ENCODE data around the gene ZNF780A. TPM values are rescaled to one million over a fixed set of nuclear protein-coding genes. Genes with fewer than 3 reads are reported as not detected.

Gene ZNF780A
- total and polyA plus RNA-seq, 2 of the 13 experiments (the other 11 are each of a cell fraction or from before 2014, with no cell fraction given) = 13.5 to 22.7 TPM

DNA sequence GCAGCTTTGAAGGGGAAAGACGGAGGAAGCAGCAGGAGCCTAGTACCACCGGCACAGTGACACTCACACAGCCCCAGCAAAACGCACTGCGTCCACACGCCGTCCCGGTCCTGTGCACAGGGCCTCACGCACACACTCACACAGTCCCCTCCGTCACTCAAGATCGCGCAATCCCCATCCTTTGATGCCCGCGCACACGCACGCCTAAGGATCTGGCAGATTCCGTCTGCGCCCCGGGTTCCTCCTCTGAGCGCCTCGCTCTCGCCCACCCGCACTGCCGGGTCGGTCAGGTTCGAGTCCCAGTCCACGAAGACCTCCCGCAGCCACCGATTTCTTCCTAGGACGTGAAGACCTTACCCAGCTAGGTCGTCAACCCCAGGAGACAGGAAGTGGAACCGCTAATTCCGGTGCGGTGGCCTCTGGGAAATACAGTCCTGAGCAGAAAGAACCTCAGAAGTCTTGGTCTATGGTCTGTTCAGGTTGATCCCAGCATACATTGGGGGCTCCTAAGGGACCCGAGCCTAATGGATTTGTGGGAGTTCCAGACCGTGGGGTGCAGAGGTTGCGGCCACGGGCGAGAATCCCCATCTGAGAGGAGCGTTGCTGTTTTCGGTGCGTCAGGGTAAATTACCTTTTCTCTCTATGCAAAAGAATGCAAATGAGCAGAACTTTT lies 34.8 kb downstream of the ZNF780A start, which contains the start of gene ZNF780B (continued):
- TF ChIP-seq, protein P1, sequence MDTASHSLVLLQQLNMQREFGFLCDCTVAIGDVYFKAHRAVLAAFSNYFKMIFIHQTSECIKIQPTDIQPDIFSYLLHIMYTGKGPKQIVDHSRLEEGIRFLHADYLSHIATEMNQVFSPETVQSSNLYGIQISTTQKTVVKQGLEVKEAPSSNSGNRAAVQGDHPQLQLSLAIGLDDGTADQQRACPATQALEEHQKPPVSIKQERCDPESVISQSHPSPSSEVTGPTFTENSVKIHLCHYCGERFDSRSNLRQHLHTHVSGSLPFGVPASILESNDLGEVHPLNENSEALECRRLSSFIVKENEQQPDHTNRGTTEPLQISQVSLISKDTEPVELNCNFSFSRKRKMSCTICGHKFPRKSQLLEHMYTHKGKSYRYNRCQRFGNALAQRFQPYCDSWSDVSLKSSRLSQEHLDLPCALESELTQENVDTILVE (CRISPR knock-in tag; IDR thresholded peaks at IDR 0.05) = no peak; the same call in 1 of the 2 replicates
- TF ChIP-seq ZNF562 (CRISPR knock-in tag; IDR thresholded peaks at IDR 0.05; ENCODE audit: borderline replicate concordance) = no peak
- TF ChIP-seq, protein P2, sequence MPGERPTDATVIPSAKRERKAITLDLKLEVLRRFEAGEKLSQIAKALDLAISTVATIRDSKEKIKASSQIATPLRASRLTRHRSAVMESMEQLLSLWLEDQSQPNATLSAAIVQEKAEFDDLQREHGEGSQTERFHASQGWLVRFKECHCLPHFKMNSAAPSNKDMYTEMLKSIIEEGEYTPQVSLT (CRISPR knock-in tag; IDR thresholded peaks at IDR 0.05; ENCODE audit: borderline replicate concordance, low read depth) = no peak
- no peak for TF ChIP-seq CREB1 (IDR thresholded peaks at IDR 0.05)
- TF ChIP-seq CREB1 (CRISPR knock-in tag; IDR thresholded peaks at IDR 0.05) = peak; percentile 48
- peak; percentile 85 for TF ChIP-seq GABPA (IDR thresholded peaks at IDR 0.05; ENCODE audit: low read depth, low read length)
- TF ChIP-seq GABPA (CRISPR knock-in tag; IDR thresholded peaks at IDR 0.05; ENCODE audit: low read depth) = peak; percentile 99
- TF ChIP-seq, protein P3, sequence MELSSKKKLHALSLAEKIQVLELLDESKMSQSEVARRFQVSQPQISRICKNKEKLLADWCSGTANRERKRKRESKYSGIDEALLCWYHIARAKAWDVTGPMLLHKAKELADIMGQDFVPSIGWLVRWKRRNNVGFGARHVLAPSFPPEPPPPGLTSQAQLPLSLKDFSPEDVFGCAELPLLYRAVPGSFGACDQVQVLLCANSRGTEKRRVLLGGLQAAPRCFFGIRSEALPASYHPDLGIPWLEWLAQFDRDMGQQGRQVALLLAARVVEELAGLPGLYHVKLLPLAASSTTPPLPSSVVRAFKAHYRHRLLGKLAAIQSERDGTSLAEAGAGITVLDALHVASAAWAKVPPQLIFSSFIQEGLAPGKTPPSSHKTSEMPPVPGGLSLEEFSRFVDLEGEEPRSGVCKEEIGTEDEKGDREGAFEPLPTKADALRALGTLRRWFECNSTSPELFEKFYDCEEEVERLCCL (CRISPR knock-in tag; IDR thresholded peaks at IDR 0.05; ENCODE audit: borderline replicate concordance) = 0 out of 2 replicates have a peak, but pooled peaks have one; percentile 79
- TF ChIP-seq ZNF34 (CRISPR knock-in tag; IDR thresholded peaks at IDR 0.05; ENCODE audit: borderline replicate concordance) = 0 out of 2 replicates have a peak, but pooled peaks have one; percentile 64
- peak; percentile 23; the same call in 1 of the 2 replicates for TF ChIP-seq ZBTB7B (CRISPR knock-in tag; IDR thresholded peaks at IDR 0.05)
- TF ChIP-seq SRY (CRISPR knock-in tag; IDR thresholded peaks at IDR 0.05) = peak; percentile 69; the same call in 1 of the 2 replicates
- TF ChIP-seq, protein P4, sequence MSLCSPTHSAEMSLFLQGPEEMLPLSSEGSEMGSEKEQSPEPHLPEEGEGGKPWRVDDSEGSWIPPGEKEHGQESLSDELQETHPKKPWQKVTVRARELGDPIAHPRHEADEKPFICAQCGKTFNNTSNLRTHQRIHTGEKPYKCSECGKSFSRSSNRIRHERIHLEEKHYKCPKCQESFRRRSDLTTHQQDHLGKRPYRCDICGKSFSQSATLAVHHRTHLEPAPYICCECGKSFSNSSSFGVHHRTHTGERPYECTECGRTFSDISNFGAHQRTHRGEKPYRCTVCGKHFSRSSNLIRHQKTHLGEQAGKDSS (CRISPR knock-in tag; IDR thresholded peaks at IDR 0.05; ENCODE audit: borderline replicate concordance, low read depth) = peak; percentile 83; the same call in 1 of the 2 replicates
- TF ChIP-seq MIER3 (CRISPR knock-in tag; IDR thresholded peaks at IDR 0.05; ENCODE audit: borderline replicate concordance) = no peak; the same call in 1 of the 2 replicates
- TF ChIP-seq GATAD1 (CRISPR knock-in tag; IDR thresholded peaks at IDR 0.05) = peak; percentile 86
- TF ChIP-seq ZNF207 (IDR thresholded peaks at IDR 0.05; ENCODE audit: borderline replicate concordance) = no peak
- TF ChIP-seq, protein P5, sequence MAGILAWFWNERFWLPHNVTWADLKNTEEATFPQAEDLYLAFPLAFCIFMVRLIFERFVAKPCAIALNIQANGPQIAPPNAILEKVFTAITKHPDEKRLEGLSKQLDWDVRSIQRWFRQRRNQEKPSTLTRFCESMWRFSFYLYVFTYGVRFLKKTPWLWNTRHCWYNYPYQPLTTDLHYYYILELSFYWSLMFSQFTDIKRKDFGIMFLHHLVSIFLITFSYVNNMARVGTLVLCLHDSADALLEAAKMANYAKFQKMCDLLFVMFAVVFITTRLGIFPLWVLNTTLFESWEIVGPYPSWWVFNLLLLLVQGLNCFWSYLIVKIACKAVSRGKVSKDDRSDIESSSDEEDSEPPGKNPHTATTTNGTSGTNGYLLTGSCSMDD (CRISPR knock-in tag; IDR thresholded peaks at IDR 0.05) = no peak
- TF ChIP-seq ZNF773 (CRISPR knock-in tag; IDR thresholded peaks at IDR 0.05; ENCODE audit: borderline replicate concordance) = no peak
- TF ChIP-seq, protein P6, sequence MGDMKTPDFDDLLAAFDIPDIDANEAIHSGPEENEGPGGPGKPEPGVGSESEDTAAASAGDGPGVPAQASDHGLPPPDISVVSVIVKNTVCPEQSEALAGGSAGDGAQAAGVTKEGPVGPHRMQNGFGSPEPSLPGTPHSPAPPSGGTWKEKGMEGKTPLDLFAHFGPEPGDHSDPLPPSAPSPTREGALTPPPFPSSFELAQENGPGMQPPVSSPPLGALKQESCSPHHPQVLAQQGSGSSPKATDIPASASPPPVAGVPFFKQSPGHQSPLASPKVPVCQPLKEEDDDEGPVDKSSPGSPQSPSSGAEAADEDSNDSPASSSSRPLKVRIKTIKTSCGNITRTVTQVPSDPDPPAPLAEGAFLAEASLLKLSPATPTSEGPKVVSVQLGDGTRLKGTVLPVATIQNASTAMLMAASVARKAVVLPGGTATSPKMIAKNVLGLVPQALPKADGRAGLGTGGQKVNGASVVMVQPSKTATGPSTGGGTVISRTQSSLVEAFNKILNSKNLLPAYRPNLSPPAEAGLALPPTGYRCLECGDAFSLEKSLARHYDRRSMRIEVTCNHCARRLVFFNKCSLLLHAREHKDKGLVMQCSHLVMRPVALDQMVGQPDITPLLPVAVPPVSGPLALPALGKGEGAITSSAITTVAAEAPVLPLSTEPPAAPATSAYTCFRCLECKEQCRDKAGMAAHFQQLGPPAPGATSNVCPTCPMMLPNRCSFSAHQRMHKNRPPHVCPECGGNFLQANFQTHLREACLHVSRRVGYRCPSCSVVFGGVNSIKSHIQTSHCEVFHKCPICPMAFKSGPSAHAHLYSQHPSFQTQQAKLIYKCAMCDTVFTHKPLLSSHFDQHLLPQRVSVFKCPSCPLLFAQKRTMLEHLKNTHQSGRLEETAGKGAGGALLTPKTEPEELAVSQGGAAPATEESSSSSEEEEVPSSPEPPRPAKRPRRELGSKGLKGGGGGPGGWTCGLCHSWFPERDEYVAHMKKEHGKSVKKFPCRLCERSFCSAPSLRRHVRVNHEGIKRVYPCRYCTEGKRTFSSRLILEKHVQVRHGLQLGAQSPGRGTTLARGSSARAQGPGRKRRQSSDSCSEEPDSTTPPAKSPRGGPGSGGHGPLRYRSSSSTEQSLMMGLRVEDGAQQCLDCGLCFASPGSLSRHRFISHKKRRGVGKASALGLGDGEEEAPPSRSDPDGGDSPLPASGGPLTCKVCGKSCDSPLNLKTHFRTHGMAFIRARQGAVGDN (CRISPR knock-in tag; IDR thresholded peaks at IDR 0.05) = peak; percentile 95
- TF ChIP-seq HNF4A (CRISPR knock-in tag; IDR thresholded peaks at IDR 0.05) = peak; percentile 37; the same call in 1 of the 2 replicates
- TF ChIP-seq, protein P7, sequence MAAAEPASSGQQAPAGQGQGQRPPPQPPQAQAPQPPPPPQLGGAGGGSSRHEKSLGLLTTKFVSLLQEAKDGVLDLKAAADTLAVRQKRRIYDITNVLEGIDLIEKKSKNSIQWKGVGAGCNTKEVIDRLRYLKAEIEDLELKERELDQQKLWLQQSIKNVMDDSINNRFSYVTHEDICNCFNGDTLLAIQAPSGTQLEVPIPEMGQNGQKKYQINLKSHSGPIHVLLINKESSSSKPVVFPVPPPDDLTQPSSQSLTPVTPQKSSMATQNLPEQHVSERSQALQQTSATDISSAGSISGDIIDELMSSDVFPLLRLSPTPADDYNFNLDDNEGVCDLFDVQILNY (CRISPR knock-in tag; conservative IDR thresholded peaks at IDR 0.05) = no peak
